ENCODE data around the gene ATG2B.

ATG2B gene

DNA sequence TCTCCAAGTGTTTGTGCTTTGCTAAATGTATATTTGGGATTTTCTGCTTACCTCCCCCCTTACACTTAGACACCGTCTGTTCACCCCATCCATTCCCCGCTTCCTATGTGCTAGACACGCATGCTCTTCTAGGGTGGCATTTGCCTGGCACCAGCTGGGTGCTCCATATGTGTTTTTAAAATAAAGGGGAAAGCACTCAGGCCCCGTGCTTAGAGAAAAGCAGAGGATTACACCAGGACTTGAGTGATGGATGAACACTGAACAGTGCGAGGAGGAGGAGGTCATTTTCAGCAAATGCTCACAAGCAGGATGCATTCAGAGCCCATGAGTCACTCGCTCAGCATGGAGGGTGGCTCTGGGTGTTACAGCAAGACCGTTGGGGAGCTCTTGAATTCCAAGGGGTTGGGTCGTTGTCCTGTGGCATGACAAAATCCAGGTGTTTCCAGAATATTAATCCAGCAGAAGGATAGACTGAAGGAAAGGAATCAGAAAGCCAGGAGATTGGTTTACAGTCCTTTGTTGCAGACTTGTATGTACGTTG, 110.1 kb downstream of the ATG2B start:
- H3K9me3 Mint-ChIP-seq: no peaks in the 10 kb centered on the region
- peak overlapping the region in 2 of 3 experiments; percentile 14 to 31 for H3K27ac Mint-ChIP-seq
- no peaks in the 10 kb centered on the region for H3K36me3 Mint-ChIP-seq (ENCODE audit: low read depth)
- H3K4me3 Mint-ChIP-seq: peak overlapping the region in 1 of 3 experiments; percentile 18
- TF ChIP-seq, protein P1, sequence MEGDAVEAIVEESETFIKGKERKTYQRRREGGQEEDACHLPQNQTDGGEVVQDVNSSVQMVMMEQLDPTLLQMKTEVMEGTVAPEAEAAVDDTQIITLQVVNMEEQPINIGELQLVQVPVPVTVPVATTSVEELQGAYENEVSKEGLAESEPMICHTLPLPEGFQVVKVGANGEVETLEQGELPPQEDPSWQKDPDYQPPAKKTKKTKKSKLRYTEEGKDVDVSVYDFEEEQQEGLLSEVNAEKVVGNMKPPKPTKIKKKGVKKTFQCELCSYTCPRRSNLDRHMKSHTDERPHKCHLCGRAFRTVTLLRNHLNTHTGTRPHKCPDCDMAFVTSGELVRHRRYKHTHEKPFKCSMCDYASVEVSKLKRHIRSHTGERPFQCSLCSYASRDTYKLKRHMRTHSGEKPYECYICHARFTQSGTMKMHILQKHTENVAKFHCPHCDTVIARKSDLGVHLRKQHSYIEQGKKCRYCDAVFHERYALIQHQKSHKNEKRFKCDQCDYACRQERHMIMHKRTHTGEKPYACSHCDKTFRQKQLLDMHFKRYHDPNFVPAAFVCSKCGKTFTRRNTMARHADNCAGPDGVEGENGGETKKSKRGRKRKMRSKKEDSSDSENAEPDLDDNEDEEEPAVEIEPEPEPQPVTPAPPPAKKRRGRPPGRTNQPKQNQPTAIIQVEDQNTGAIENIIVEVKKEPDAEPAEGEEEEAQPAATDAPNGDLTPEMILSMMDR (IDR thresholded peaks at IDR 0.05; ENCODE audit: unreplicated experiment in 3 of 3): no peak
- peaks cover 36% of the 10 kb centered on the region for H3K27me3 Mint-ChIP-seq (ENCODE audit: low read depth)
- peaks cover 43% of the 10 kb centered on the region for H3K4me1 Mint-ChIP-seq

DNA sequence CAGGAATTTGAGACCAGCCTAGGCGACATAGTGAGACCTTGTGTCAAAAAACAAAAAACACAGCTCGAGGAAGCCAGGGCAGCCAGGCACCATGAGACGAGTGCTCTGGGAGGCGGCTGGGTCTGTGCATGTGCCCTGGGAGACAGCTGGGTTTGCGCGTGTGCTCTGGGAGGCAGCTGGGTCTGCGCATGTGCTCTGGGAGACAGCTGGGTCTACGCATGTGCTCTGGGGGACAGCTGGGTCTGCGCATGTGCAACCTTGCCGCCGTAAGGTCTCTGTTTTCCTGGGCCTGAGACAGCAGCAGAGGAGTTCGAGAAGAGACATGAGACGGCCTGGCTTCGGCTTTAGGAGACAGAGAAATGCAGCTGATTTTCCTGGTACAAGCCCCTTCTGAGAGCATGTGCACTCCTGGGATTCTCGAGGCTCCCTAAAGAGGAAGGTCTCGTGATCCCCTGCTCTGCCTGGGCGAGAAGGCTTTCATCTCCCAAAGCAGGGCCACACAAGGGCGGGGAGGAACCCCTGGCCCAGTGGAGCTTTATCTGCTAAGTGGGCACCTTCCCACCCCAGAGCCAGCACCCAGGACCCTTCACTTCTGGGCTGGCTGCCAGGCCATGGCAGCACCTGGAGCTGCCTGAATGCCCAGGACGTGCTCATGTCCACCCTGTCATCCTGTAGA, 110.7 kb downstream of the ATG2B start:
- H3K4me3 Mint-ChIP-seq: peak overlapping the region in 2 of 3 experiments; percentile 40 to 69

DNA sequence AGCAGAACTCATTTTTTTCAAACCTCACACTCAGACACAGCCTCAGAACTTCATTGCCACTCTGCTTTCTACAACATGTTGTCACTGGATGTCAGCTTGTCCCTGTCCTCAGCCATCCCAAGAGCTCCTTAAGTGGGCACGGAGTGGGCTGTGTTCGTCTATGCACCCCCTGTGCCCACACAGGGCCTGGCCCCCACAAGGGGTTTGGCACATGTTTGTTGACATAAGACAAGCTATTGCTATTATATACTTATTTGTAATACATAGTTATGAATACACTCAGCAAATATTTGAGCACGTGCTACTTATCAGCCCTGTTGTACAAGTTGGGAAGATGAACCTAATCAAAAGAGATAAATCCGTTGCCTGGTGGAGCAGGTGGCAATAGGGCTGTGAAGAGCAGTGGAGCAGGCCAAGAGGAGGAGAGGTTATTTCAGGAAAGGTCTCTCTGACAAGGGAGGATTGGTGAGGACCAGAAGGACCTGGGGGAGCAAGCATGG, 111.4 kb downstream of the ATG2B start:
- Mint-ChIP-seq H3K4me1 (peaks cover 42% of the 10 kb centered on the region), H3K4me3 (no peak overlapping the region), H3K27ac (peak overlapping the region in 1 of 3 experiments; percentile 31), H3K9me3 (no peaks in the 10 kb centered on the region), H3K36me3 (ENCODE audit: low read depth) (no peaks in the 10 kb centered on the region), H3K27me3 (ENCODE audit: low read depth) (peaks cover 26% of the 10 kb centered on the region)
- TF ChIP-seq, protein P1 (IDR thresholded peaks at IDR 0.05; ENCODE audit: unreplicated experiment in 3 of 3): no peak

More for the DNA sequence above, 110.7 kb downstream of the ATG2B start:
- Mint-ChIP-seq H3K27ac (peak overlapping the region in 2 of 3 experiments; percentile 30 to 31), H3K36me3 (ENCODE audit: low read depth) (no peaks in the 10 kb centered on the region), H3K4me1 (peaks cover 43% of the 10 kb centered on the region), H3K9me3 (no peaks in the 10 kb centered on the region), H3K27me3 (ENCODE audit: low read depth) (peaks cover 32% of the 10 kb centered on the region)
- TF ChIP-seq, protein P1 (IDR thresholded peaks at IDR 0.05; ENCODE audit: unreplicated experiment in 3 of 3): no peak

DNA sequence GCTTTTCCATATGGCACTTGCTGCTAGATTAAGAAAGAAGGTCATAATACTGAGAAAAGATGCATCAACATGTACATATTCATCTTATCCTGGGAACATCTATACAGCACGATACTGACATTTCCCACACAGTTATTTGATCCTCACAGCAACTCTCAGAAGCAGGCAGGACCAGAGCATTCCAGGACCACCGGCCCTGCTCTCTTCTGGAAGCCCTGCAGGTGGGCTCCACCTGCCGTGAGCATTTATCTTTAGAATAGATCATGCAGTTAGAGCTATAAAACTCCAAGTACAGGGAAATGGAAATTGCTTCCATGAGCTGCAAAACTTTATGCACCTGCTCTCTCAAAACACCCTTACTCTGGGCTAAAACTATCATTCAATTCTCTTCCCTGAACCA, 112.7 kb downstream of the ATG2B start:
- TF ChIP-seq, protein P1 (IDR thresholded peaks at IDR 0.05; ENCODE audit: unreplicated experiment in 3 of 3): no peak
- H3K27me3 Mint-ChIP-seq (ENCODE audit: low read depth): peaks cover 20% of the 10 kb centered on the region
- H3K27ac Mint-ChIP-seq: no peak overlapping the region
- peaks cover 30% of the 10 kb centered on the region for H3K4me1 Mint-ChIP-seq
- no peak overlapping the region for H3K4me3 Mint-ChIP-seq
- H3K9me3 Mint-ChIP-seq: peaks cover 5% of the 10 kb centered on the region
- H3K36me3 Mint-ChIP-seq (ENCODE audit: low read depth): no peaks in the 10 kb centered on the region

DNA sequence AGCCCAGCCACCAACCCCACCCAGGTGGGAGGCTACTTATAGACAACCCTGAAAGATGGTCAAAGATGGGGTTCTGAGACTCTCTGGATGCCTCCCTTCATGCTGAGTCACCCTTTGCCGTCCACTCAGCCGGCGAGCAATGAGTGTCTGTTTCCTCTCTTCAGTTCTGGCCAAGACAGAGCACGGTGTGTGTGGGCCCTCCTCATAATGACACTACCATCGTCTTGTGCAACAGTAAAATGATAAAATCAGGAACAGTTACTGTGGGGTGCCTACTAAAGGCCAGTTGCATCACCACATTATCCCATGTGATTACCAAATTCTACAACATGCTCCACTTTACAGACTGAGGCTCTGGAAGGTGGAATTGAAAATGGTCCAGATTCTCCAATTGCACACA, 114.1 kb downstream of the ATG2B start:
- TF ChIP-seq, protein P1 (IDR thresholded peaks at IDR 0.05; ENCODE audit: unreplicated experiment in 3 of 3): no peak
- H3K4me1 Mint-ChIP-seq: peaks cover 19% of the 10 kb centered on the region
- H3K36me3 Mint-ChIP-seq (ENCODE audit: low read depth): no peaks in the 10 kb centered on the region
- peaks cover 21% of the 10 kb centered on the region for H3K27me3 Mint-ChIP-seq (ENCODE audit: low read depth)
- H3K4me3 Mint-ChIP-seq: no peak overlapping the region
- H3K9me3 Mint-ChIP-seq: peaks cover 11% of the 10 kb centered on the region
- H3K27ac Mint-ChIP-seq: no peak overlapping the region

All from nephron (organoid).